ENCODE data around the gene SOCS3.
A peak's percentile ranks its signal among the peaks of the same experiment; 100 is the strongest.

Gene SOCS3

GRCh38 chr17:78367193-78367592 lies 7.3 kb upstream of the SOCS3 start:
- no peak for DNase-seq (ENCODE audit: low read depth)

- no peak for DNase-seq (ENCODE audit: low read depth)
Measured at GRCh38 chr17:78366109-78366848, 6.4 kb upstream of the SOCS3 start.

- DNase-seq (ENCODE audit: low read depth): no peak
Measured at GRCh38 chr17:78365561-78366108, 5.8 kb upstream of the SOCS3 start.

- DNase-seq (ENCODE audit: low read depth): no peak
Measured at GRCh38 chr17:78364436-78365281, 4.8 kb upstream of the SOCS3 start.

- no peak for DNase-seq (ENCODE audit: low read depth)
Measured at GRCh38 chr17:78362671-78363070, 2.8 kb upstream of the SOCS3 start.

GRCh38 chr17:78362232-78362631 lies 2.4 kb upstream of the SOCS3 start:
- no peak for DNase-seq (ENCODE audit: low read depth)

GRCh38 chr17:78361225-78361701 lies 1.4 kb upstream of the SOCS3 start:
- no peak for DNase-seq (ENCODE audit: low read depth)

- peak; percentile 94 for DNase-seq (ENCODE audit: low read depth)
Measured at GRCh38 chr17:78360371-78361224, 721 bp upstream of the SOCS3 start.

GRCh38 chr17:78359321-78359996 lies 418 bp downstream of the SOCS3 start:
- no peak for DNase-seq (ENCODE audit: low read depth)

- no peak for DNase-seq (ENCODE audit: low read depth)
Measured at GRCh38 chr17:78358538-78359320, 1.1 kb downstream of the SOCS3 start.

- DNase-seq (ENCODE audit: low read depth): no peak
Measured at GRCh38 chr17:78357672-78358537, 2.0 kb downstream of the SOCS3 start.

GRCh38 chr17:78357177-78357586 lies 2.7 kb downstream of the SOCS3 start:
- no peak for DNase-seq (ENCODE audit: low read depth)

GRCh38 chr17:78356101-78356713 lies 3.7 kb downstream of the SOCS3 start:
- DNase-seq (ENCODE audit: low read depth): peak; percentile 50

- no peak for DNase-seq (ENCODE audit: low read depth)
Measured at GRCh38 chr17:78355701-78356100, 4.2 kb downstream of the SOCS3 start.

- DNase-seq (ENCODE audit: low read depth): no peak
Measured at GRCh38 chr17:78355045-78355641, 4.7 kb downstream of the SOCS3 start.

GRCh38 chr17:78353834-78354233 lies 6.0 kb downstream of the SOCS3 start:
- no peak for DNase-seq (ENCODE audit: low read depth)

GRCh38 chr17:78351449-78352006 lies 8.3 kb downstream of the SOCS3 start:
- DNase-seq (ENCODE audit: low read depth): no peak

GRCh38 chr17:78349891-78350642 lies 9.8 kb downstream of the SOCS3 start:
- no peak for DNase-seq (ENCODE audit: low read depth)
